HepG2 (cell line): ENCODE results near the gene KRTAP12-2. TPM values are rescaled to one million over a fixed set of nuclear protein-coding genes. Genes with fewer than 3 reads are reported as not detected.

Source experiments
- ATAC-seq: fragments of 200-7000 bp; cut with Tn5 transposase; 3 replicates; pipeline ENCODE4 v1.9.1; 2020; ENCODE audit warnings: mild to moderate bottlenecking, moderate library complexity
- BruUV-seq: library from RNA; stranded (reverse); fragments of 400-500 nt; replicated peaks from 2 replicates; lab custom pipeline; 2021; lab: Mats Ljungman, UMichigan
- CTCF ChIA-PET: fragments of 300-600 bp; formaldehyde crosslinking; extraction: SDS; loops from one replicate; lab custom pipeline; 2021; ENCODE audit warnings: low total read pairs, inconsistent platforms, low intra/inter-chr PET ratio; lab: Yijun Ruan, JAX
- POLR2A ChIA-PET: fragments of 350-600 bp; sonication (Branson Sonifier 250); formaldehyde crosslinking; loops from one replicate; lab custom pipeline; 2020; ENCODE audit warnings: antibody characterized with exemption, inconsistent platforms; lab: Yijun Ruan, JAX
- DNase-seq: peaks from one replicate; pipeline ENCODE4 v3.0.0-alpha.2; 2015; ENCODE audit warnings: low spot score
- FAIRE-seq: peaks from 3 replicates; lab custom pipeline; 2011; peaks lifted over from hg19 to GRCh38; lab: Jason Lieb, UNC
- H2AFZ ChIP-seq: one replicate; pipeline ENCODE4 v1.6.1; 2011; ENCODE audit warnings: low read length, inconsistent platforms
- H3K27ac ChIP-seq: fragments of 300-600 bp; 3 replicates; pipeline ENCODE4 v1.8.0; 2011; ENCODE audit warnings: mixed run types, mild to moderate bottlenecking, mixed read lengths, low read length, inconsistent platforms; ENCODE audit not compliant: insufficient read depth; ENCODE audit errors: extremely low read length
- H3K27me3 ChIP-seq, 2 experiments: fragments of 200-600 bp in 1 of 2; 2 replicates in 1 of 2; 3 replicates in 1 of 2; pipeline versions ENCODE4 v1.6.0 to v1.8.0; 2011; ENCODE audit warnings: low read length in 2 of 2, mild to moderate bottlenecking in 2 of 2, moderate library complexity in 2 of 2, inconsistent platforms in 1 of 2; ENCODE audit not compliant: insufficient read depth in 2 of 2, control insufficient read depth in 1 of 2
- H3K36me3 ChIP-seq, 2 experiments: fragments of 200-600 bp in 1 of 2; replicated peaks in 1 of 2; 2 replicates in 1 of 2; 3 replicates in 1 of 2; pipeline versions ENCODE4 v1.5.1 to v1.8.0; 2011; ENCODE audit warnings: low read length in 2 of 2, inconsistent platforms in 1 of 2; ENCODE audit not compliant: insufficient read depth in 2 of 2, control insufficient read depth in 1 of 2
- H3K4me1 ChIP-seq: 2 replicates; pipeline ENCODE4 v1.5.1; 2012; ENCODE audit warnings: low read length, inconsistent platforms; ENCODE audit not compliant: insufficient read depth
- H3K4me2 ChIP-seq: 2 replicates; pipeline ENCODE4 v1.6.0; 2011; ENCODE audit warnings: low read depth, low read length, inconsistent platforms
- H3K4me3 ChIP-seq, 3 experiments: fragments of 200-600 bp in 1 of 3; sonication (generic), shearing (Covaris generic) in 1 of 3; replicated peaks in 1 of 3; 2 replicates each; pipeline ENCODE4 v1.5.1; 2011 to 2016; ENCODE audit warnings: low read length in 3 of 3, inconsistent platforms in 2 of 3, low read depth in 2 of 3, mild to moderate bottlenecking in 2 of 3, control low read depth in 1 of 3, mixed read lengths in 1 of 3; ENCODE audit not compliant: insufficient read depth in 1 of 3
- H3K79me2 ChIP-seq: one replicate; pipeline ENCODE4 v1.6.1; 2011; ENCODE audit warnings: low read length, inconsistent platforms; ENCODE audit not compliant: insufficient read depth
- H3K9ac ChIP-seq: 2 replicates; pipeline ENCODE4 v1.6.0; 2011; ENCODE audit warnings: mild to moderate bottlenecking, low read depth, low read length, inconsistent platforms; ENCODE audit not compliant: insufficient read depth
- H3K9me3 ChIP-seq: 2 replicates; pipeline ENCODE4 v1.5.1; 2012; ENCODE audit warnings: mild to moderate bottlenecking, low read length
- H4K20me1 ChIP-seq: 2 replicates; pipeline ENCODE4 v1.6.0; 2011; ENCODE audit warnings: inconsistent platforms, mild to moderate bottlenecking, low read length, moderate library complexity; ENCODE audit not compliant: insufficient read depth
- ARID4A ChIP-seq: sonication (generic); formaldehyde crosslinking; IDR thresholded peaks from 2 replicates; pipeline ENCODE4 v1.5.0; 2020; ENCODE audit warnings: mild to moderate bottlenecking, missing genetic modification reagents, borderline replicate concordance
- BCL3 ChIP-seq: sonication (generic); formaldehyde crosslinking; IDR thresholded peaks from 2 replicates; pipeline ENCODE4 v1.5.1; 2020; ENCODE audit warnings: mild to moderate bottlenecking, missing genetic modification reagents, moderate library complexity
- MED8 ChIP-seq: sonication (generic); formaldehyde crosslinking; IDR thresholded peaks from 2 replicates; pipeline ENCODE4 v1.8.1; 2023; ENCODE audit warnings: mild to moderate bottlenecking, missing genetic modification reagents; ENCODE audit not compliant: insufficient replicate concordance
- MEIS2 ChIP-seq: sonication (generic); formaldehyde crosslinking; IDR thresholded peaks from 2 replicates; pipeline ENCODE4 v1.9.0; 2021; ENCODE audit warnings: mild to moderate bottlenecking, missing genetic modification reagents
- NCOR1 ChIP-seq: fragments of 200-600 bp; sonication (generic); IDR thresholded peaks from 2 replicates; pipeline ENCODE4 v1.7.0; 2017; ENCODE audit warnings: antibody characterized with exemption, low read length, borderline replicate concordance
- NFIC ChIP-seq: IDR thresholded peaks from 2 replicates; pipeline ENCODE4 v1.6.1; 2012; ENCODE audit warnings: mild to moderate bottlenecking, low read length, inconsistent platforms
- SP2 ChIP-seq: sonication (generic); formaldehyde crosslinking; IDR thresholded peaks from 2 replicates; pipeline ENCODE4 v1.5.1; 2020; ENCODE audit warnings: mild to moderate bottlenecking, missing genetic modification reagents
- SYNCRIP ChIP-seq: fragments of 200-400 bp; formaldehyde crosslinking; IDR thresholded peaks from 2 replicates; pipeline ENCODE4 v1.6.1; 2018; ENCODE audit warnings: mild to moderate bottlenecking, low read depth, low read length; ENCODE audit not compliant: insufficient read depth
- TEAD2 ChIP-seq: sonication (generic); formaldehyde crosslinking; IDR thresholded peaks from 2 replicates; pipeline ENCODE4 v1.9.0; 2021; ENCODE audit warnings: missing genetic modification reagents
- THYN1 ChIP-seq: sonication (generic); formaldehyde crosslinking; IDR thresholded peaks from 2 replicates; pipeline ENCODE4 v1.8.1; 2023; ENCODE audit warnings: low read depth, mild to moderate bottlenecking, moderate library complexity, missing genetic modification reagents, borderline replicate concordance
- ZBTB25 ChIP-seq: IDR thresholded peaks from 2 replicates; pipeline ENCODE4 v1.6.1; 2018; ENCODE audit warnings: missing genetic modification reagents
- ZNF205 ChIP-seq: IDR thresholded peaks from 2 replicates; pipeline ENCODE4 v1.6.1; 2018; ENCODE audit warnings: missing biosample characterization, missing genetic modification reagents
- ZNF224 ChIP-seq: sonication (generic); formaldehyde crosslinking; IDR thresholded peaks from 2 replicates; pipeline ENCODE4 v1.5.0; 2020; ENCODE audit warnings: mild to moderate bottlenecking, missing genetic modification reagents
- ZNF574 ChIP-seq: sonication (generic); formaldehyde crosslinking; IDR thresholded peaks from 2 replicates; pipeline ENCODE4 v1.4.0; 2020; ENCODE audit warnings: missing genetic modification reagents
- ZNF678 ChIP-seq: sonication (generic); formaldehyde crosslinking; IDR thresholded peaks from 2 replicates; pipeline ENCODE4 v1.4.0; 2020; ENCODE audit warnings: mild to moderate bottlenecking, missing genetic modification reagents
- WGBS: methylation state at CpG from one replicate; pipeline ENCODE4 v1.1.6; 2017; ENCODE audit warnings: low lambda C conversion rate; 5-methylcytosine and 5-hydroxymethylcytosine counted together
- in situ Hi-C: cut with HindIII; loops from 2 replicates; pipeline ENCODE4 v1.10.0; 2017; ENCODE audit warnings: low pct_unique_long_range_greater_than_20kb; ENCODE audit not compliant: extremely low pct_ligation_motif_present
- intact Hi-C: fragments of 100-400 bp; cut with micrococcal nuclease; formaldehyde crosslinking; loops from one replicate; pipeline ENCODE4 v1.10.0; 2022; ENCODE audit not compliant: unreplicated experiment
- polyA plus RNA-seq, 8 experiments: library from polyadenylated mRNA; depleted of rRNA in 3 of 8; stranded (reverse) in 7 of 8; unstranded in 1 of 8; fragments of >200 nt; fragmentation: Illumina TruSeq in 4 of 8; extraction: Trizol in 4 of 8; gene quantifications; 2 replicates each; pipeline versions ENCODE4 v1.2.1 to v1.2.3, GENCODE V29; 2011 to 2016; ENCODE audit warnings: low read depth in 4 of 8, missing spikeins in 1 of 8, mixed read lengths in 1 of 8; ENCODE audit not compliant: insufficient read depth in 1 of 8
- total RNA-seq, 5 experiments: library from RNA; depleted of rRNA; stranded (reverse); fragments of >200 nt; fragmentation: Illumina TruSeq; extraction: Trizol; gene quantifications; 2 replicates each; pipeline ENCODE4 v1.2.3, GENCODE V29; 2016; ENCODE audit warnings: low read depth in 1 of 5

The KRTAP12-2 gene
- total and polyA plus RNA-seq, 2 of the 13 experiments (the other 11 are each of a cell fraction or from before 2014, with no cell fraction given) = not detected

GRCh38 chr21:44686000-44686781 lies 19.5 kb upstream of the KRTAP12-2 start:
- 33% methylated on average over 5 of the region's 14 CpGs for WGBS
- Histone ChIP-seq H3K4me1 (no peaks in the 10 kb centered on the region), H3K27me3 (peaks cover 1 to 32% of the 10 kb centered on the region in 2 experiments; a peak in 4 of 5 replicates), H3K4me2 (no peak overlapping the region), H3K9me3 (no peaks in the 10 kb centered on the region), H2AFZ (no peak overlapping the region), H3K9ac (no peak overlapping the region), H4K20me1 (no peaks in the 10 kb centered on the region), H3K79me2 (no peaks in the 10 kb centered on the region), H3K4me3 (no peak overlapping the region), H3K36me3 (no peaks in the 10 kb centered on the region), H3K27ac (no peak overlapping the region)
- no peak for FAIRE-seq
- no TSS peak for BruUV-seq
- POLR2A ChIA-PET = no interaction called here
- CTCF ChIA-PET = no interaction called here
- in situ Hi-C loops = no loop called here
- peak; percentile 55 for ATAC-seq
- intact Hi-C loops = no loop called here
- DNase-seq = no peak
- no peak for TF ChIP-seq TEAD2 (CRISPR knock-in tag)
- TF ChIP-seq ZNF205 (CRISPR knock-in tag) = no peak
- TF ChIP-seq ZNF574 (CRISPR knock-in tag) = no peak
- TF ChIP-seq BCL3 (CRISPR knock-in tag) = no peak
- TF ChIP-seq MED8 (CRISPR knock-in tag) = no peak
- TF ChIP-seq ZNF224 (CRISPR knock-in tag) = no peak
- TF ChIP-seq THYN1 (CRISPR knock-in tag) = no peak
- no peak for TF ChIP-seq SYNCRIP
- no peak for TF ChIP-seq ZBTB25 (CRISPR knock-in tag)
- TF ChIP-seq ARID4A (CRISPR knock-in tag) = no peak
- TF ChIP-seq MEIS2 (CRISPR knock-in tag) = no peak
- TF ChIP-seq NFIC = no peak
- TF ChIP-seq SP2 = no peak
- no peak for TF ChIP-seq ZNF678 (CRISPR knock-in tag)
- TF ChIP-seq NCOR1 = no peak
